Upper lobe of right lung (tissue), 1 donor: Measurements from ENCODE around the gene CLCN4. TPM values are rescaled to one million over a fixed set of nuclear protein-coding genes. Genes with fewer than 3 reads are reported as not detected.

ENCODE experiments used
- ATAC-seq: fragments of 200-7000 bp; cut with Tn5 transposase; one replicate; pipeline ENCODE4 v1.9.1; 2020; ENCODE audit warnings: mild to moderate bottlenecking, moderate library complexity
- DNase-seq: peaks from one replicate; pipeline ENCODE4 v3.0.0-alpha.2; 2020
- H3K27ac ChIP-seq: fragments of 200-600 bp; one replicate; pipeline ENCODE4 v1.8.0; 2022
- H3K27me3 ChIP-seq: fragments of 200-600 bp; one replicate; pipeline ENCODE4 v1.8.0; 2022; ENCODE audit warnings: mild to moderate bottlenecking
- H3K36me3 ChIP-seq: fragments of 200-600 bp; one replicate; pipeline ENCODE4 v1.8.0; 2022
- H3K4me1 ChIP-seq: fragments of 200-600 bp; one replicate; pipeline ENCODE4 v1.8.0; 2022
- H3K4me3 ChIP-seq: fragments of 200-600 bp; one replicate; pipeline ENCODE4 v1.8.0; 2022; ENCODE audit warnings: mild to moderate bottlenecking
- H3K9me3 ChIP-seq: fragments of 200-600 bp; one replicate; pipeline ENCODE4 v1.8.0; 2022
- intact Hi-C: fragments of 100-400 bp; cut with DNase I; formaldehyde crosslinking; loops from one replicate; pipeline ENCODE4 v1.11.0; 2022
- total RNA-seq: library from RNA; stranded (reverse); fragmentation: NEBNext Ultra II Directional; extraction: Animal tissue kit (Norgen Biotek cat#: 25700); gene quantifications from one replicate; pipeline ENCODE4 v1.2.1, GENCODE V29; 2021
- TF ChIP-seq, protein P1 (sequence below): fragments of 200-600 bp; IDR thresholded peaks from one replicate; pipeline ENCODE4 v1.8.0; 2022; ENCODE audit warnings: antibody characterized with exemption
- donor health status: DM: no; HTN: yes; CAD: no; lungs with severe emphysema.

The CLCN4 gene
- total RNA-seq, 1 donor from 2014 or later, result 9.8 TPM

GRCh38 chrX:10208281-10208856 lies 51.6 kb downstream of the CLCN4 start:
- Histone ChIP-seq H3K9me3 (no peaks in the 10 kb centered on the region), H3K36me3 (no peaks in the 10 kb centered on the region), H3K27ac (no peak overlapping the region), H3K27me3 (no peaks in the 10 kb centered on the region), H3K4me3 (no peak overlapping the region), H3K4me1 (no peaks in the 10 kb centered on the region)
- TF ChIP-seq, protein P1, sequence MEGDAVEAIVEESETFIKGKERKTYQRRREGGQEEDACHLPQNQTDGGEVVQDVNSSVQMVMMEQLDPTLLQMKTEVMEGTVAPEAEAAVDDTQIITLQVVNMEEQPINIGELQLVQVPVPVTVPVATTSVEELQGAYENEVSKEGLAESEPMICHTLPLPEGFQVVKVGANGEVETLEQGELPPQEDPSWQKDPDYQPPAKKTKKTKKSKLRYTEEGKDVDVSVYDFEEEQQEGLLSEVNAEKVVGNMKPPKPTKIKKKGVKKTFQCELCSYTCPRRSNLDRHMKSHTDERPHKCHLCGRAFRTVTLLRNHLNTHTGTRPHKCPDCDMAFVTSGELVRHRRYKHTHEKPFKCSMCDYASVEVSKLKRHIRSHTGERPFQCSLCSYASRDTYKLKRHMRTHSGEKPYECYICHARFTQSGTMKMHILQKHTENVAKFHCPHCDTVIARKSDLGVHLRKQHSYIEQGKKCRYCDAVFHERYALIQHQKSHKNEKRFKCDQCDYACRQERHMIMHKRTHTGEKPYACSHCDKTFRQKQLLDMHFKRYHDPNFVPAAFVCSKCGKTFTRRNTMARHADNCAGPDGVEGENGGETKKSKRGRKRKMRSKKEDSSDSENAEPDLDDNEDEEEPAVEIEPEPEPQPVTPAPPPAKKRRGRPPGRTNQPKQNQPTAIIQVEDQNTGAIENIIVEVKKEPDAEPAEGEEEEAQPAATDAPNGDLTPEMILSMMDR, result no peak
- no peak for ATAC-seq
- DNase-seq, result no peak
- intact Hi-C loops, result no loop called here

DNA sequence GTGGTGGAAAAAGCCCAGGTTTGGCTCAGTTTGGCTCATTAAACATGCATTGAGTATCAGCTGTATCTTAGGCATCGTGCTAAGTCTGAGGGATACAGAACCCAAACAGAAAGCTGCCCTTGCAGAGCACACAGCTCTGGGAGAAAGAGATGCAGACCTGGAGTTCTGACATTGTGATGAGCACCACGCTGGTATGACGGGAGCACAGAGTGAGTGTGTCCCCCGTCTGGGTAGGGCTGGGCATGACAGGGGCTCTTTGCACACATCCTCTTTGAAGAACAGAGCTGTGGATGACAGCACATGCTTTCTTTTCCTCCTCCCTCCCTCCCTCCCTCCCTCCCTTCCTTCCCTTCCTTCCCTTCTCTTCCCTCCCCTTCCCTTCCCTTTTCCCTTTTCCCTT lies 52.2 kb downstream of the CLCN4 start:
- no peak for DNase-seq
- no peaks in the 10 kb centered on the region for H3K27me3 ChIP-seq
- no peaks in the 10 kb centered on the region for H3K36me3 ChIP-seq
- no peaks in the 10 kb centered on the region for H3K4me1 ChIP-seq
- intact Hi-C loops, result no loop called here
- no peak overlapping the region for H3K27ac ChIP-seq
- H3K9me3 ChIP-seq, result no peaks in the 10 kb centered on the region
- ATAC-seq, result no peak
- TF ChIP-seq, protein P1, result no peak
- no peak overlapping the region for H3K4me3 ChIP-seq

- no peak overlapping the region for H3K27ac ChIP-seq
- H3K4me1 ChIP-seq, result no peaks in the 10 kb centered on the region
- H3K27me3 ChIP-seq, result no peaks in the 10 kb centered on the region
- no peak for ATAC-seq
- no peaks in the 10 kb centered on the region for H3K36me3 ChIP-seq
- no peak overlapping the region for H3K4me3 ChIP-seq
- DNase-seq, result no peak
- TF ChIP-seq, protein P1, result no peak
- no peaks in the 10 kb centered on the region for H3K9me3 ChIP-seq
- intact Hi-C loops, result no loop called here
Observed at GRCh38 chrX:10212395-10212794, 55.6 kb downstream of the CLCN4 start.

DNA sequence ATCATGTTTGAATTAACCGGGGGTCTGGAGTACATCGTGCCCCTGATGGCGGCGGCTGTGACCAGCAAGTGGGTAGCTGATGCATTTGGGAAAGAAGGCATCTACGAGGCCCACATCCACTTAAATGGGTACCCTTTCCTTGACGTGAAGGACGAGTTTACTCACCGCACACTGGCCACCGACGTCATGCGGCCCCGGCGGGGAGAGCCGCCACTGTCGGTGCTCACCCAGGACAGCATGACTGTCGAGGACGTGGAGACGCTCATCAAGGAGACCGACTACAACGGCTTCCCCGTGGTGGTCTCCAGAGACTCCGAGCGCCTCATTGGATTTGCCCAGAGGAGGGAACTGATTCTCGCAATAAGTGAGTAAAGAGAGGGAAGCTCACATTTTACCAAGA lies 56.9 kb downstream of the CLCN4 start:
- no peaks in the 10 kb centered on the region for H3K4me1 ChIP-seq
- TF ChIP-seq, protein P1, result no peak
- ATAC-seq (no peak), DNase-seq (no peak)
- no peaks in the 10 kb centered on the region for H3K27me3 ChIP-seq
- H3K4me3 ChIP-seq, result no peak overlapping the region
- intact Hi-C loops, result no loop called here
- H3K36me3 ChIP-seq, result no peaks in the 10 kb centered on the region
- no peaks in the 10 kb centered on the region for H3K9me3 ChIP-seq
- no peak overlapping the region for H3K27ac ChIP-seq

- H3K27ac ChIP-seq, result no peak overlapping the region
- no peaks in the 10 kb centered on the region for H3K27me3 ChIP-seq
- no peaks in the 10 kb centered on the region for H3K4me1 ChIP-seq
- intact Hi-C loops, result no loop called here
- H3K9me3 ChIP-seq, result no peaks in the 10 kb centered on the region
- ATAC-seq (peak; percentile 58), DNase-seq (no peak)
- no peak overlapping the region for H3K4me3 ChIP-seq
- H3K36me3 ChIP-seq, result no peaks in the 10 kb centered on the region
- TF ChIP-seq, protein P1, result no peak
Observed at GRCh38 chrX:10216208-10216607, 59.4 kb downstream of the CLCN4 start.

- peak; percentile 73 for ATAC-seq
- intact Hi-C loops, result no loop called here
Observed at GRCh38 chrX:10217198-10217597, 60.4 kb downstream of the CLCN4 start.

More at GRCh38 chrX:10217198-10217597, 60.4 kb downstream of the CLCN4 start:
- DNase-seq, result no peak
- no peaks in the 10 kb centered on the region for H3K27me3 ChIP-seq
- H3K27ac ChIP-seq, result no peak overlapping the region
- no peaks in the 10 kb centered on the region for H3K9me3 ChIP-seq
- TF ChIP-seq, protein P1, result no peak
- no peaks in the 10 kb centered on the region for H3K4me1 ChIP-seq
- no peak overlapping the region for H3K4me3 ChIP-seq
- H3K36me3 ChIP-seq, result no peaks in the 10 kb centered on the region
